ENCODE measurements around the gene ATP8B3. TPM values are rescaled to one million over a fixed set of nuclear protein-coding genes. Genes with fewer than 3 reads are reported as not detected.

The ATP8B3 gene
- total and polyA plus RNA-seq, 10 donors: 1.9 to 10.1 (median 5.6) TPM

DNA sequence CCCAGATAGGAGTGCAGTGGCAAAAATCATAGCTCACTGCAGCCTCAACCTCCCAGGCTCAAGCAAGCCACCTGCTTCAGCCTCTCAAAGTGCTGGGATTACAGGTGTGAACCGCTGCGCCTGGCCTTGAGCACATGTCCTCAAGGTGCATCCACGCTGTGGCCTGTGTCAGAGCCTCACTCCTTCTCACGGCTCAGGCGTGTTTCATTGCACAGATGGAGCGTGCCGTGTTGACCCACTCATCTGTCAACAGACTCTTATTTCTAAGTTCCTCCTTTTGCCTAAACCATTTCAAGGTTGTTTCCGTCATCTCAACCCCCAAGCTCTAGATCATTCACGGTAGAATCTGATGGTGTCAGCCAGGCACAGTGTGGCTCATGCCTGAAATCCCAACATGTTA, 28.2 kb downstream of the ATP8B3 start:
- H3K27me3 ChIP-seq (replicated peaks in 1 of 7): peaks cover 0 to 96% (median 28%) of the 10 kb centered on the region in 7 donors
- intact Hi-C loops (cut with DNase I; ENCODE audit: low total_unique reads): no loop called here
- WGBS, 5 donors: 38 to 53% (median 48%) methylated on average over 9 of the region's 9 CpGs

DNA sequence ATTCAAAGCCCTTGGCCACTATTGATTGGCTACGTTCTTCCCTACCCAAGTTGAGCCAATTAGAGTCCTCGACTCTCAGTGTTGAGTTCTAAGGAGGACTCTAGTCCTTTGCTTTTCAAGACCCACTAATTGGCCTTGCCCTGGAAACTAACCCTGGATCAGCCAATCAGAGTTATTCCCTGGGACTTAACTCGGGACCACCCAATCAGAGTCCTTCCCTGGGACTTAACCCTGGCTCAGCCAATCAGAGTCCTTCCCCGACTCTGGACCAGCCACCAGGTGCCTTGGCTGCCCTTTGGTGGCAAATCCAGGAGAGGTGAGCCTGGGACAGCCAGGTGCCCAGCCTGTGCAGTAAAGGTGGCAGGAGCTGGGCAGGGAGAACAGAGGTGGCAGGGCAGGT, 28.7 kb downstream of the ATP8B3 start:
- Histone ChIP-seq H3K36me3 (peaks cover 0 to 5% (median 0%) of the 10 kb centered on the region in 6 donors), H3K4me3 (no peak overlapping the region), H3K4me1 (peaks cover 0 to 4% (median under 1%) of the 10 kb centered on the region in 6 donors), H3K27ac (no peak overlapping the region), H3K9me3 (peaks cover 0 to 23% (median 11%) of the 10 kb centered on the region in 8 donors), H3K27me3 (replicated peaks in 1 of 7) (peaks cover 0 to 96% (median 26%) of the 10 kb centered on the region in 7 donors)
- no peak for DNase-seq
- 80 to 92% (median 90%) methylated on average over 4 of the region's 4 CpGs for WGBS, 5 donors
- TF ChIP-seq POLR2A (IDR thresholded peaks at IDR 0.05): no peak
- TF ChIP-seq CTCF (IDR thresholded peaks at IDR 0.05 in 8 of 11, conservative IDR thresholded peaks at IDR 0.05 in 3 of 11): no peak
- TF ChIP-seq POLR2AphosphoS5 (IDR thresholded peaks at IDR 0.05): no peak
- intact Hi-C loops (cut with DNase I; ENCODE audit: low total_unique reads): no loop called here

More for the DNA sequence above, 28.2 kb downstream of the ATP8B3 start:
- peaks cover 0 to 23% (median 11%) of the 10 kb centered on the region in 8 donors for H3K9me3 ChIP-seq
- peaks cover 0 to 5% (median 0%) of the 10 kb centered on the region in 6 donors for H3K36me3 ChIP-seq
- no peak overlapping the region for H3K27ac ChIP-seq
- peaks cover 0 to 10% (median 3%) of the 10 kb centered on the region in 6 donors for H3K4me1 ChIP-seq
- no peak overlapping the region for H3K4me3 ChIP-seq
- no peak for DNase-seq
- TF ChIP-seq POLR2AphosphoS5 (IDR thresholded peaks at IDR 0.05) (no peak), POLR2A (IDR thresholded peaks at IDR 0.05) (no peak), CTCF (IDR thresholded peaks at IDR 0.05 in 8 of 11, conservative IDR thresholded peaks at IDR 0.05 in 3 of 11) (no peak)

DNA sequence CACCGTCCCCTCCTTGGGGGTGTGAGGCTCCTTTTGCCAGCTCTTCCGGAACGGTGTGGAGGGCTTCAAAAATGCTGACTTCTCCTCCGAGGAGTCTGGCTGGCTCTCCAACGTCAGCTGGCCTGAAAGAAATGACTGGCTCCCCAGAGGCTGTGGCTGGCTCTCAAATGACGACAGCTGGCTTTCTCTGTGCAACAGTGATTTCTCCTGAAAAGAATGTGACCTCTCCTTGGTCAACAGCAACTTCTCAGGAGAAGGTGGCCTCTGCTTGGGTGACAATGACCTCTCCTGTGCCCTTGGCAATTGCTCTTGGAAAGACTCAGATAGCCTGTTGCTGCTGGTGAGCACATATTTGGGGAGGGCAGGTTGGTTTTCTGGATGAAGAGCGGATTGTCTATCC, 29.6 kb downstream of the ATP8B3 start:
- WGBS, 5 donors: 78 to 88% (median 81%) methylated on average over 4 to 7 of the region's 7 CpGs
- intact Hi-C loops (cut with DNase I; ENCODE audit: low total_unique reads): no loop called here
- no peak for DNase-seq
- Histone ChIP-seq H3K4me3 (no peak overlapping the region), H3K9me3 (peaks cover 0 to 23% (median 11%) of the 10 kb centered on the region in 8 donors), H3K36me3 (peaks cover 0 to 5% (median 0%) of the 10 kb centered on the region in 6 donors), H3K4me1 (no peaks in the 10 kb centered on the region), H3K27ac (no peak overlapping the region), H3K27me3 (replicated peaks in 1 of 7) (peaks cover 0 to 97% (median 28%) of the 10 kb centered on the region in 7 donors)
- TF ChIP-seq CTCF (IDR thresholded peaks at IDR 0.05 in 8 of 11, conservative IDR thresholded peaks at IDR 0.05 in 3 of 11) (no peak), POLR2A (IDR thresholded peaks at IDR 0.05) (no peak), POLR2AphosphoS5 (IDR thresholded peaks at IDR 0.05) (no peak)

GRCh38 chr19:1780272-1780958, 31.7 kb downstream of the ATP8B3 start:
- Histone ChIP-seq H3K27me3 (replicated peaks in 1 of 7) (peaks cover 10 to 100% (median 49%) of the 10 kb centered on the region in 7 donors), H3K4me3 (no peak overlapping the region), H3K27ac (no peak overlapping the region), H3K36me3 (peaks cover 0 to 4% (median 0%) of the 10 kb centered on the region in 6 donors), H3K9me3 (peaks cover 0 to 29% (median 11%) of the 10 kb centered on the region in 8 donors), H3K4me1 (peaks cover 0 to 10% (median 4%) of the 10 kb centered on the region in 6 donors)
- TF ChIP-seq POLR2A (IDR thresholded peaks at IDR 0.05) (no peak), POLR2AphosphoS5 (IDR thresholded peaks at IDR 0.05) (no peak), CTCF (IDR thresholded peaks at IDR 0.05 in 8 of 11, conservative IDR thresholded peaks at IDR 0.05 in 3 of 11) (no peak)
- intact Hi-C loops (cut with DNase I; ENCODE audit: low total_unique reads): no loop called here
- WGBS, 5 donors: 26 to 51% (median 37%) methylated on average over 14 of the region's 14 CpGs
- DNase-seq: no peak

Data from spleen (tissue), 11 donors.